H1 (cell line): ENCODE measurements around the gene ENAH. TPM values are rescaled to one million over a fixed set of nuclear protein-coding genes. Genes with fewer than 3 reads are reported as not detected.

Experiments
- CTCF ChIA-PET: fragments of 300-600 bp; sonication (Branson Sonifier 250); formaldehyde crosslinking; loops from one replicate; lab custom pipeline; 2021; ENCODE audit not compliant: partially characterized antibody; lab: Charles Lee
- POLR2A ChIA-PET: fragments of 300-600 bp; sonication (Branson Sonifier 250); formaldehyde crosslinking; loops from one replicate; lab custom pipeline; 2021; ENCODE audit warnings: inconsistent platforms; ENCODE audit not compliant: partially characterized antibody; lab: Charles Lee
- DNase-seq, 2 experiments: peaks; one replicate each; pipeline versions ENCODE4 v3.0.0 to v3.0.0-alpha.2; 2010 to 2022; ENCODE audit warnings: low spot score in 2 of 2, low read depth in 1 of 2, mixed read lengths in 1 of 2
- FAIRE-seq: peaks from 2 replicates; lab custom pipeline; 2011; peaks lifted over from hg19 to GRCh38; lab: Jason Lieb, UNC
- H2AFZ ChIP-seq: 2 replicates; pipeline ENCODE4 v1.8.1; 2012; ENCODE audit warnings: low read length, inconsistent platforms
- H2AK5ac ChIP-seq: 2 replicates; pipeline ENCODE4 v1.6.1; 2013; ENCODE audit warnings: low read depth, low read length
- H2BK120ac ChIP-seq: replicated peaks from 2 replicates; pipeline ENCODE3; 2013; ENCODE audit warnings: low read depth, low read length, inconsistent platforms
- H2BK12ac ChIP-seq: 2 replicates; pipeline ENCODE4 v1.6.1; 2013; ENCODE audit warnings: low read depth, low read length
- H2BK15ac ChIP-seq: 2 replicates; pipeline ENCODE4 v1.6.1; 2013; ENCODE audit warnings: low read length
- H2BK20ac ChIP-seq: 2 replicates; pipeline ENCODE4 v1.6.1; 2013; ENCODE audit warnings: low read length
- H2BK5ac ChIP-seq: 2 replicates; pipeline ENCODE4 v1.6.1; 2013; ENCODE audit warnings: low read depth, low read length
- H3K14ac ChIP-seq: 2 replicates; pipeline ENCODE4 v1.6.1; 2013; ENCODE audit warnings: inconsistent platforms; ENCODE audit not compliant: insufficient read length
- H3K18ac ChIP-seq: 2 replicates; pipeline ENCODE4 v1.6.1; 2013; ENCODE audit warnings: low read length; ENCODE audit errors: extremely low read depth
- H3K23ac ChIP-seq: 2 replicates; pipeline ENCODE4 v1.6.1; 2013; ENCODE audit warnings: inconsistent platforms; ENCODE audit not compliant: insufficient read length
- H3K23me2 ChIP-seq: 2 replicates; pipeline ENCODE4 v1.6.1; 2013; ENCODE audit warnings: low read depth, low read length
- H3K27ac ChIP-seq: 2 replicates; pipeline ENCODE4 v1.6.1; 2011; ENCODE audit warnings: low read depth, low read length, inconsistent platforms
- H3K27me3 ChIP-seq, 4 experiments: replicated peaks in 1 of 4; 1 replicate in 1 of 4; 2 replicates in 3 of 4; pipeline versions ENCODE4 v1.6.1 to v1.8.1; 2011 to 2013; ENCODE audit warnings: low read length in 3 of 4, mild to moderate bottlenecking in 3 of 4, inconsistent platforms in 2 of 4, mixed read lengths in 2 of 4, moderate library complexity in 1 of 4; ENCODE audit not compliant: control insufficient read depth in 3 of 4, insufficient read depth in 3 of 4; ENCODE audit errors: extremely low read depth in 1 of 4
- H3K36me3 ChIP-seq, 4 experiments: 2 replicates each; pipeline versions ENCODE4 v1.6.1 to v1.8.1; 2011 to 2013; ENCODE audit warnings: mild to moderate bottlenecking in 4 of 4, low read length in 3 of 4, moderate library complexity in 2 of 4, control low read depth in 1 of 4, inconsistent platforms in 1 of 4; ENCODE audit not compliant: insufficient read depth in 4 of 4, control insufficient read depth in 2 of 4
- H3K4ac ChIP-seq: replicated peaks from 2 replicates; pipeline ENCODE3; 2013; ENCODE audit warnings: low read length, low read depth, mixed read lengths, inconsistent platforms; ENCODE audit not compliant: insufficient read length
- H3K4me1 ChIP-seq, 4 experiments: replicated peaks in 1 of 4; 1 replicate in 1 of 4; 2 replicates in 3 of 4; pipeline versions ENCODE4 v1.6.1 to v1.8.1; 2011 to 2013; ENCODE audit warnings: low read length in 3 of 4, inconsistent platforms in 2 of 4, mixed read lengths in 1 of 4; ENCODE audit not compliant: insufficient read depth in 4 of 4, control insufficient read depth in 3 of 4
- H3K4me2 ChIP-seq, 2 experiments: 2 replicates each; pipeline versions ENCODE4 v1.6.1 to v1.8.1; 2011 to 2013; ENCODE audit warnings: low read depth in 2 of 2, low read length in 2 of 2, control low read depth in 1 of 2, inconsistent platforms in 1 of 2, mild to moderate bottlenecking in 1 of 2; ENCODE audit not compliant: insufficient read depth in 1 of 2
- H3K4me3 ChIP-seq, 4 experiments: fragments of 200-600, 300-600 bp in 1 of 4; sonication (generic), shearing (Covaris generic), sonication (Bioruptor Twin) in 1 of 4; 2 replicates each; pipeline versions ENCODE4 v1.5.1 to v1.8.1; 2011 to 2016; ENCODE audit warnings: low read length in 4 of 4, low read depth in 3 of 4, control low read depth in 2 of 4, inconsistent platforms in 2 of 4, mild to moderate bottlenecking in 2 of 4, mixed read lengths in 1 of 4, moderate library complexity in 1 of 4; ENCODE audit not compliant: insufficient read depth in 2 of 4; ENCODE audit errors: extremely low read depth in 1 of 4
- H3K56ac ChIP-seq: replicated peaks from 2 replicates; pipeline ENCODE3; 2013; ENCODE audit warnings: low read depth, mild to moderate bottlenecking, mixed read lengths, low read length, inconsistent platforms; ENCODE audit not compliant: insufficient read length
- H3K79me1 ChIP-seq: 2 replicates; pipeline ENCODE4 v1.6.1; 2013; ENCODE audit warnings: low read depth, low read length, control low read depth
- H3K79me2 ChIP-seq, 2 experiments: 2 replicates each; pipeline versions ENCODE4 v1.6.1 to v1.8.1; 2012 to 2013; ENCODE audit warnings: low read length in 2 of 2, mild to moderate bottlenecking in 2 of 2, inconsistent platforms in 1 of 2; ENCODE audit not compliant: insufficient read depth in 2 of 2, control insufficient read depth in 1 of 2
- H3K9ac ChIP-seq, 4 experiments: replicated peaks in 1 of 4; 1 replicate in 1 of 4; 2 replicates in 3 of 4; pipeline versions ENCODE4 v1.6.1 to v1.8.1; 2011 to 2013; ENCODE audit warnings: low read depth in 3 of 4, low read length in 3 of 4, control low read depth in 2 of 4, mild to moderate bottlenecking in 2 of 4, moderate library complexity in 2 of 4, inconsistent platforms in 1 of 4; ENCODE audit errors: extremely low read depth in 1 of 4
- H3K9me3 ChIP-seq, 2 experiments: 2 replicates each; pipeline versions ENCODE4 v1.6.1 to v1.8.1; 2012 to 2013; ENCODE audit warnings: mild to moderate bottlenecking in 2 of 2, moderate library complexity in 2 of 2, control low read depth in 1 of 2, inconsistent platforms in 1 of 2, low read depth in 1 of 2, low read length in 1 of 2, mixed read lengths in 1 of 2; ENCODE audit not compliant: insufficient read depth in 2 of 2
- H4K20me1 ChIP-seq, 2 experiments: replicated peaks in 1 of 2; 2 replicates each; pipeline versions ENCODE3 to v1.8.1; 2011 to 2013; ENCODE audit warnings: inconsistent platforms in 2 of 2, low read length in 2 of 2, mild to moderate bottlenecking in 1 of 2; ENCODE audit not compliant: insufficient read depth in 2 of 2, control insufficient read depth in 1 of 2
- H4K5ac ChIP-seq: 2 replicates; pipeline ENCODE4 v1.6.1; 2013; ENCODE audit warnings: low read length, low read depth, mixed read lengths, inconsistent platforms; ENCODE audit not compliant: insufficient read length
- H4K8ac ChIP-seq: 2 replicates; pipeline ENCODE4 v1.8.0; 2013; ENCODE audit warnings: mild to moderate bottlenecking, moderate library complexity, low read length, inconsistent platforms; ENCODE audit not compliant: insufficient read depth; ENCODE audit errors: extremely low read depth
- H4K91ac ChIP-seq: replicated peaks from 2 replicates; pipeline ENCODE3; 2013; ENCODE audit warnings: low read length, mixed read lengths, inconsistent platforms; ENCODE audit not compliant: insufficient read length
- ASH2L ChIP-seq: fragments of 200-600, 300-600 bp; sonication (generic); IDR thresholded peaks from one replicate; pipeline ENCODE4 v1.7.1; 2017; ENCODE audit warnings: low read length
- CBX8 ChIP-seq: fragments of 300-800, 300-1000 bp; sonication (generic); IDR thresholded peaks from 2 replicates; pipeline ENCODE4 v1.7.1; 2016; ENCODE audit warnings: low read depth, low read length, borderline replicate concordance
- FOSL1 ChIP-seq: IDR thresholded peaks from 2 replicates; pipeline ENCODE4 v1.6.1; 2011; ENCODE audit warnings: mild to moderate bottlenecking, low read depth, low read length, moderate library complexity; ENCODE audit not compliant: insufficient read depth
- GTF2F1 ChIP-seq: IDR thresholded peaks from 2 replicates; pipeline ENCODE4 v1.6.1; 2012; ENCODE audit warnings: low read depth, low read length, improper control_type of control experiment, borderline replicate concordance
- MAX ChIP-seq: IDR thresholded peaks from 2 replicates; pipeline ENCODE4 v1.6.1; 2012; ENCODE audit warnings: inconsistent platforms
- POLR2AphosphoS5 ChIP-seq: IDR thresholded peaks from 2 replicates; pipeline ENCODE4 v1.6.1; 2011; ENCODE audit warnings: low read depth, low read length
- POU5F1 ChIP-seq: IDR thresholded peaks from 2 replicates; pipeline ENCODE4 v1.6.1; 2011; ENCODE audit warnings: low read depth, mild to moderate bottlenecking, low read length, moderate library complexity
- RXRA ChIP-seq: IDR thresholded peaks from 2 replicates; pipeline ENCODE4 v1.6.1; 2011; ENCODE audit warnings: low read depth, mild to moderate bottlenecking, low read length, moderate library complexity; ENCODE audit not compliant: insufficient read depth
- SIN3A ChIP-seq, 2 experiments: IDR thresholded peaks in 1 of 2; conservative IDR thresholded peaks in 1 of 2; 2 replicates each; pipeline ENCODE4 v1.6.1; 2011 to 2012; ENCODE audit warnings: low read length in 2 of 2, improper control_type of control experiment in 1 of 2, low read depth in 1 of 2, mild to moderate bottlenecking in 1 of 2
- SUZ12 ChIP-seq: fragments of 200-600 bp; sonication (generic); IDR thresholded peaks from 2 replicates; pipeline ENCODE4 v1.6.1; 2012; ENCODE audit warnings: mild to moderate bottlenecking, inconsistent platforms, low read length, moderate library complexity, mixed read lengths
- TAF1 ChIP-seq: IDR thresholded peaks from 2 replicates; pipeline ENCODE4 v1.6.1; 2011; ENCODE audit warnings: mild to moderate bottlenecking, low read depth, low read length
- USF2 ChIP-seq: IDR thresholded peaks from 2 replicates; pipeline ENCODE4 v1.6.1; 2011; ENCODE audit warnings: low read length, improper control_type of control experiment
- YY1 ChIP-seq: IDR thresholded peaks from 2 replicates; pipeline ENCODE4 v1.6.1; 2011; ENCODE audit warnings: low read depth, mild to moderate bottlenecking, low read length
- WGBS, 2 experiments: shearing (Covaris generic) in 1 of 2; methylation state at CpG; one replicate each; pipeline versions ENCODE4 v1.1.6 to v1.1.7; 2013 to 2015; ENCODE audit warnings: low lambda C conversion rate in 2 of 2, mixed read lengths in 2 of 2, inconsistent platforms in 1 of 2, low coverage in 1 of 2, missing lambda C conversion rate in 1 of 2; ENCODE audit not compliant: insufficient replicate concordance in 2 of 2, insufficient coverage in 1 of 2, insufficient read length in 1 of 2; ENCODE audit errors: extremely low coverage in 1 of 2, missing lambda C conversion rate in 1 of 2; 5-methylcytosine and 5-hydroxymethylcytosine counted together
- polyA plus RNA-seq, 7 experiments: library from polyadenylated mRNA; depleted of rRNA in 3 of 7; stranded (reverse) in 5 of 7; unstranded in 2 of 7; fragments of >200 nt in 5 of 7; fragments of 200-250 nt in 2 of 7; gene quantifications; 1 replicate in 5 of 7; 2 replicates in 1 of 7; 4 replicates in 1 of 7; pipeline versions ENCODE4 v1.2.1 to v1.2.3, GENCODE V29; 2011 to 2013; ENCODE audit warnings: missing spikeins in 2 of 7, mixed read lengths in 2 of 7
- total RNA-seq: library from RNA; stranded (reverse); fragmentation: NEBNext Ultra II Directional; extraction: Animal tissue kit (Norgen Biotek cat#: 25700); gene quantifications from 2 replicates; pipeline ENCODE4 v1.2.1, GENCODE V29; 2021

ENAH gene
- total and polyA plus RNA-seq, 2 of the 8 experiments (the other 6 are each of a cell fraction or from before 2014, with no cell fraction given): 39.1 to 335 TPM

- H3K56ac ChIP-seq: no peak overlapping the region
- H3K4me2 ChIP-seq: no peak overlapping the region
- H3K4me3 ChIP-seq: no peak overlapping the region
- H2AK5ac ChIP-seq: no peak overlapping the region
- no peak overlapping the region for H4K91ac ChIP-seq
- no peak for FAIRE-seq
- no peak overlapping the region for H2BK120ac ChIP-seq
- H3K9me3 ChIP-seq: no peaks in the 10 kb centered on the region
- WGBS, 2 experiments: 91% methylated on average over 4 of the region's 4 CpGs; no CpG with 5 or more reads in 1 of the 2 experiments
- H3K18ac ChIP-seq: no peak overlapping the region
- H2BK20ac ChIP-seq: no peak overlapping the region
- H2BK5ac ChIP-seq: no peak overlapping the region
- ChIA-PET CTCF (interaction anchor here (1.3 kb wide), 1 partner anchor 242 kb away, joined by 3 read pairs; no protein-coding TSS in a partner anchor), POLR2A (no interaction called here)
- peaks cover 4 to 16% of the 10 kb centered on the region in 2 experiments for H4K20me1 ChIP-seq
- peaks cover 2 to 15% (median 8%) of the 10 kb centered on the region in 4 experiments; a peak in 6 of 7 replicates for H3K4me1 ChIP-seq
- no peak overlapping the region for H2BK12ac ChIP-seq
- H2AFZ ChIP-seq: no peak overlapping the region
- DNase-seq: no peak
- no peaks in the 10 kb centered on the region for H3K27me3 ChIP-seq
- no peak overlapping the region for H3K23ac ChIP-seq
- H3K4ac ChIP-seq: no peak overlapping the region
- H4K5ac ChIP-seq: no peak overlapping the region
- H3K14ac ChIP-seq: no peak overlapping the region
- peak overlapping the region in 1 of 4 experiments; percentile 35; a peak in 1 of 7 replicates for H3K9ac ChIP-seq
- no peak overlapping the region for H4K8ac ChIP-seq
- peaks cover 0 to 91% of the 10 kb centered on the region in 2 experiments; a peak in 3 of 4 replicates for H3K79me2 ChIP-seq
- no peak overlapping the region for H3K27ac ChIP-seq
- H3K36me3 ChIP-seq: peaks cover 0 to 19% (median 5%) of the 10 kb centered on the region in 4 experiments; a peak in 3 of 8 replicates
- H3K23me2 ChIP-seq: no peaks in the 10 kb centered on the region
- H2BK15ac ChIP-seq: no peak overlapping the region
- peaks cover 5% of the 10 kb centered on the region; the same call in 1 of the 2 replicates for H3K79me1 ChIP-seq
- TF ChIP-seq SIN3A (conservative IDR thresholded peaks at IDR 0.05 in 1 of 2, IDR thresholded peaks at IDR 0.05 in 1 of 2; ENCODE audit: low read depth in 1 of 2, low read length in 2 of 2): no peak
- TF ChIP-seq POU5F1: no peak
- no peak for TF ChIP-seq SUZ12
- TF ChIP-seq CBX8: no peak
- no peak for TF ChIP-seq POLR2AphosphoS5
- TF ChIP-seq YY1: no peak
- no peak for TF ChIP-seq TAF1
- no peak for TF ChIP-seq GTF2F1
- no peak for TF ChIP-seq FOSL1
- no peak for TF ChIP-seq ASH2L
- TF ChIP-seq MAX: no peak
- TF ChIP-seq RXRA: no peak
- no peak for TF ChIP-seq USF2
These were observed 123.2 kb downstream of the ENAH start for GRCh38 chr1:225529726-225530125.
